HG03457 (cell line): Measurements from ENCODE around the gene CACNA1C.

Experiments
- ATAC-seq: cut with Tn5 transposase; IDR thresholded peaks from one replicate; pipeline ENCODE4 v1.9.1; 2021; ENCODE audit warnings: moderate number of reproducible peaks; ENCODE audit not compliant: unreplicated experiment

Gene CACNA1C

DNA sequence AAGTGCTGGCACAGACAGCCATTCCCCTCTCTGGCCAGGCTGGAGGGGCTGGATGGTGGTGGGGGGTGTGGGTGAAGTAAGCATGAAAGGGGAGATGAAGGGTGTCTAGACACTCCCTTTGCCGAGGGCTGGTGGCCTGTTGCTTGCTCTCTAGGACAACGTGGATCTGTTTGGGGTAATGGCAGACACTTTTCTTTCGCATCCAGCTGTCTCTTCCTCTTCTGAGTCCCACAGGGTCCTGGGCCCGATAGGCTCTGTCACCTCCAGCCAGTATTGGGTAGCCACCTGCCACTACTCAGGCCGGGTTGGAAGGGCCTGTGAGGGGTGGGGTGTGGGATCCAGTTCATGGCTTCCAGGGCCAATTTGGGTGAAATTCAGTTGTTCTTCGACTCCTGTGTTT is 218.1 kb downstream of the CACNA1C start:
- ATAC-seq, result no peak

- ATAC-seq, result no peak
These were observed 219.2 kb downstream of the CACNA1C start for GRCh38 chr12:2271961-2272360.

DNA sequence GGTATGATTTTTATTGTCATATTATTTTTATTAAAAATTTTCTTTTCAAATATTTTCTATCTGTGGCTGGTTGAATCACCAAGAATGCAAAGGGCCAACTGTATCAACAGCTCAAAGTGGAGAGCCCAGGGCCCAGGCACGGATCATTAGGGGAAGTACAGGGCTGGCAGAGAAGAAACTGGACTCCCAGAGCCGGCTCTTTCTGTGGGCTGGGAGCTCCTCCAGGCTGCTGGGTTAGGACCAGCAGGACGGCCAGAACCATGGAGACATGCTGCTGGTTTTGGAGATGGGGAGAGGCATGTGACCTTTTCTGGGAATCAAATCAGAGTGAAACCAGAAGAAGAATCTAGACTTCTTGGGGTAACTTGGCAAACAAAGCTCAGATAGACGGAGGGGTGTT is 220.5 kb downstream of the CACNA1C start:
- no peak for ATAC-seq

- ATAC-seq, result no peak
These were observed 221.0 kb downstream of the CACNA1C start for GRCh38 chr12:2273751-2274150.

DNA sequence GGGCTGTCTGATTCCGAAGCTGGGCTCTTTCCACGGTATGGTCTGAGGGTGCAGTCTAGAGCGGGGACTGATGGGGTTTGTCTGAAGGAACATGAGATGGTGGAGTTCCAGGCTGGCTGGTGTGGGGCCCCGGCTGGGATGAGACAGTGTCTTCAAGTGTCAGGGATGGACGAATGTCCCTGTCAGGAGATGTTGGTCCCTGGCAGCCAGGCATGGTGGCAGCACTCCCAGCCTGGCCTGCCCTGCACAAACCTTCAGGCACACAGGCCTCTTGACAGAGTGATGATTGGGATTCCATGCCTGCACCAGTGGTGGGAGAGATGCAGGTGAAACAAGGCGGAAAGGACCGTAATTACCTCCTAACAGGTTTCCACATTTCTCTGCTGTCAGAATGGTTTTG is 221.9 kb downstream of the CACNA1C start:
- ATAC-seq, result no peak

DNA sequence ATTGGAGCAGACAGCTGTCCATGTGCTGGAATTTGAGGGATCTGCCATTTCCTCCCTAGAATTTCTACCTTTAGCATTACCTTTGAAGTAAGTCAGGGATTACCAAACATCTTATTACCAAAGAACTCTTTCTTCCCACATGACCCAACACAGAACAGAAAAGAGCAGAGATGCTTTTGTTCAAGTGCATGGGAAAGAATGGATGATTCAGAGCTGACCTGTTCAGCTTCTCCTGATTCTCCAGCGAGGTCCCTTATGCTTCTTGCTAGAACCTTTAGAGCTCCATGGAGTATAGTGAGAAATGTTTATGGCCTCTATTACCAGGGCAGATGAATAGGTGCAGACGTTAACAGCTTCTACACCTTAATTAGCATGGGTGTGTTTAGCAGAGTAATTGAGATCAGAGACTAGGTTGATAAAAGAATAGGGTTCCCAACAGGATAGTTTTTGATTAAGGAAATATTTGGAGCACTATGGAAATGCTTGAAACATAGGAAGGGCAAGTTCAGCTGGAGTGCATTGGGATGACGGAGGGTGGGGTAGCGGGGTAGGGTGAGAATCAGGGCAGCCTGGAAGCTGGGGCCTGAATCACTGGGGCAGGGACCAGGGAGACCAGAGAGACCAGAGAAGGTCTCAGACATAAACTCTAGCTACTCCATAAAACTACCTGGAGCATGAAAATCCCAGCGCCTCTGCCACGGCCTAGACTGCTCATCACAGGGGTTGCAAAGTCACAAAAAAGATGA is 223.7 kb downstream of the CACNA1C start:
- no peak for ATAC-seq

- ATAC-seq, result no peak
These were observed 224.8 kb downstream of the CACNA1C start for GRCh38 chr12:2277492-2278155.

DNA sequence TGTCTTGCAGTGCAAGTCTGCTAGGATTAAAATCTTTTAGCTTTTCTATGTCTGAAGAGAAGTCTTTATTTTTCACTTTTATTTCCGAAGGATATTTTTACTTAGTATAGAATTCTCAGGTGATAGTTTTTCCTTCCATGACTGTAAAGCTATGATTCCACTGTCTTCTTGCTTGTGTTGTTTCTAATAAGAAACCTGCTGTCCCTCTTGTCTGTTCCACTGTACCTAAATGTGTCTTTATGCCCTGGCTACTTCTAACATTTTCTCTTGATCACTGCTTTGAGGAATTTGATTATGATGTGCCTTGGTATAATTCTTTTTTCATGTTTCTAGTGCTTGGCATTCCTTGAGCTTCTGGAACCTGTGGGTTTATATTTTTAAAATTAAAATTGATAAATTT is 228.7 kb downstream of the CACNA1C start:
- ATAC-seq, result no peak

GRCh38 chr12:2282318-2282717 is 229.5 kb downstream of the CACNA1C start:
- ATAC-seq, result no peak

- ATAC-seq, result no peak
These were observed 230.7 kb downstream of the CACNA1C start for GRCh38 chr12:2283480-2283879.

GRCh38 chr12:2283916-2284315 is 231.1 kb downstream of the CACNA1C start:
- no peak for ATAC-seq

GRCh38 chr12:2284321-2284813 is 231.6 kb downstream of the CACNA1C start:
- ATAC-seq, result no peak

GRCh38 chr12:2284857-2285256 is 232.1 kb downstream of the CACNA1C start:
- no peak for ATAC-seq

- no peak for ATAC-seq
These were observed 232.7 kb downstream of the CACNA1C start for GRCh38 chr12:2285462-2285861.

DNA sequence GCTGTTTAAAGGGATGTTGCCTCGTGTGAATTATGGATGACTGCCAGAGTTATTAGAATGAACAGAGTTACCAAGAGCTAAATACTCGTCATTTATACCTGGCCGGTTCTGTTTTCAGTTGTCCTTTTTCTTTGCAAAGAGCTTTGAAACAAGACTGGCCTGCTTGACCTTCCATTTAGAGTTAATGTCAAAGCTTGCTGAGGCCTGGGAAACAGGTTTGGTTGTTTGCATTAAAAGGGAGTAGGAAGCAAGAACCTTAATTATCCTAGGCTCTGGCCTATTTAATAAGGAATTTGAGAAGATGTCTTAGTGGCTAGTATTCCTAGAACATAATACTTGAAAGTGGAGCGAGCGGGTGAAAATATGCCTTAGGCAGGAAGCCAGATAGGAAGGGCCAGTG is 233.3 kb downstream of the CACNA1C start:
- no peak for ATAC-seq

DNA sequence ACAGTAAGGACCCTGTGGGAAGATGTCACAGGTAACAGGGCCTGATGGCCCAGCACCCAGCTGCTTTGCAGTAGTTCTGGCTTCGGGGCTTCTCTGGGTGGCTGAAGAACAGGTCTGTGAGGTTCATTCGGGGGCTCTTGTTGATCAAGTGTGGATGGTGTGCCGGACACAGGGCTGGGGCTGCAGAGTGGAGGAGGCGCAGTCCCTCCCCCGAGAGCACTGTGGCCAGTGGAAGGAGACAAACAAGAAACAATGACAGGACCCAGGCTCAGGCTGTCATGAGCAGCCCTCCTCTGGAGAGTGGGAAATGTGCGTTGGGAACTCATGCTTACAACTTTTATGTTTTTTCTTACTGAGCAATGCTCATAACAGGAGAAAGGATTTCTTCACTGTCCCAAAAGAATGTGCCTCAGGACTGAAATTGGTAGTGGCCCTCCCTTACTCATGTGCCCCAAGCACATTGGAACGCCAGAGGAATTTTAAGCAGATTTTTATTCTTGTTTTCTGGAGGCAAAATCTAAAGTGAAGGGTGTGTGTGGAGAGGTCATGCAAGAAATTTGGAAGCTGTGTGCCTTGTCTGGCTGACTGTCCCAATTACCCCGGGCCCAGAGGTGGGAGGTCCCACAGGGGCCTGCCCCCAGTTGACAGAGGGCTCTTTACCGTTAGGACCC is 233.8 kb downstream of the CACNA1C start:
- no peak for ATAC-seq

DNA sequence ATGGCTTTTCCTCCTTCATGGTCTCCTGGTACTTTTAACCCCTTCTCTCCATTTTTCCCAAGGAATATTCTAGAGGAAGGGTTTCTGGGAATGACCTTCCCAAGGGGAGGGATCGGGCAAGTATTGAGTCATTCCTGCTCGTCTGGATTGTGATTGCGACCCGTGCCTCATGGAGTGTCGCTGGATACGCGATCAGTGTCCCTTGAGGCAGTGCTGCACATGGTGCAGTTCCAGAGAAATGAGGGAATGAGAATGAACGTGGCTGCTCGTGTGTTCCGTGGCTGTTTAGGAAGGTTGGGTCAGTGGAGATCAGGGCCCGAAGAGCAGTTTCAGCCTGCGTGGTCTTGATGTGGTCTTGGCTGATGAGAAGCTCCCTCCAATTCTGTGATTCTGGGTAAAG is 234.4 kb downstream of the CACNA1C start:
- no peak for ATAC-seq

- no peak for ATAC-seq
These were observed 234.8 kb downstream of the CACNA1C start for GRCh38 chr12:2287589-2287988.

DNA sequence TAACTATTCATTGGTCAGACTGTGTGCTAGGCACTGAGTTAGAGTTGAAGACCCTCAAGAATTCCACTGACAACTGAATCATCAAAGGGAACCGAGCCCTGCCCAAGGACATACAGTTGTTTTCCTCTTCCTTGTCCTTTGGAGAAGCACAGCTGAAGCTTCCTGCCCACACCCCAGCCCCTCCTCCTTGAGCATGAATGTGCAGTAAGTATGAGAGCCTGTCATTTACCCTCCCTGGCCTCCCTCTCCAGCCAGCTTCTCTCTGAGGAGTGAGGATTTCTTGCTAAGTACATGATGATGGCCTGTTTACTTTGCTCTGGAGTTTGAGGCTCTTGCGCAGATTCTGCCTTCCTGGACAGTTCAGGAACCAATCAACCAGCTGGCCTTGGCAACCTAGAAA is 235.2 kb downstream of the CACNA1C start:
- ATAC-seq, result no peak

DNA sequence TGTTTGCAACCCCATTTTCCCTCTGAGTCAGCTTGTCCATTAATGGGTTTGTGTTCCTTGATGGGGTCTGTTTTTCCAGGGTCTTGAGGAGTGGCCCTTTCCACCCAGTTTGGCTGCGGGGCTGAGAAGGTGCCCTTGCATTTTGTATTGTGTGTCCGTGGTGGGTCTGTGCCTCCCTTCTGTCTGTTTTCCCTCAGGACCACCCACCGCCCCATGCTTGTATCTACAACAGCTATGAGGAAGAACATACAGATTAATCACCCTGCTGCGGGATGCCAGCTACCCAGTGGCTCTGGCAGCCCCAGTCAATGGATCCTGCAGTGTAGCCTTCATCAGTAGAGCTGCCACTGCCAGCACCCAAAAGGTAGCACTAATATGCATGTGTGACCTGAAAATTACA is 235.7 kb downstream of the CACNA1C start:
- no peak for ATAC-seq

DNA sequence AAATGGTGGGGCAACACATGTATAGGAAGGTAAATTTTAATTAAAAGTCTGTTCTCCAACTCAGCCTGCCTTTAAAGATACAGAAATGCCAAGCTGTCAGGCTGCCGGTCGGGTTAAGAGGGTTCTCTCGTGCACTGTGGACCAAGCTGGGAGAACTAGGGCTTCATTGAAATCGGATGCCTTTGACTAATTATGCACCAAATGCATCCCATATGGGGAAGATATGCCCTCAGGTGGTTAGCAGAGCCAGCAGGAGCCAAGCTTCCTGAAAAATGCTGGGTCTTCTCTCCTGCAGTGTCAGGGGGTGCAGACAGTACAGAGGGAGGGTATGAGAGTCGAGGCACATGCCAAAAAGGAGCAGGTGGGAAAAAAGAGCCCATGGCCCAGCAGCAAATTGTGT is 236.1 kb downstream of the CACNA1C start:
- ATAC-seq, result no peak

- ATAC-seq, result no peak
These were observed 236.7 kb downstream of the CACNA1C start for GRCh38 chr12:2289525-2289924.
